CD4-positive, alpha-beta T cell treated with Interleukin-6 at 100 ng/mL for 8 hours (primary cell): Measurements from ENCODE around the gene FKBP2.

Source experiments
- DNase-seq: peaks from one replicate; pipeline ENCODE4 v3.0.0-alpha.2; 2020; ENCODE audit warnings: mixed read lengths, low spot score

The FKBP2 gene

GRCh38 chr11:64264371-64264852 lies 23.5 kb downstream of the FKBP2 start:
- DNase-seq: no peak

- no peak for DNase-seq
Observed at GRCh38 chr11:64265176-64266160, 24.6 kb downstream of the FKBP2 start.

GRCh38 chr11:64266339-64266738 lies 25.4 kb downstream of the FKBP2 start:
- DNase-seq: no peak

- no peak for DNase-seq
Observed at GRCh38 chr11:64267207-64267945, 26.5 kb downstream of the FKBP2 start.

GRCh38 chr11:64268025-64268892 lies 27.4 kb downstream of the FKBP2 start:
- no peak for DNase-seq

- peak; percentile 39 for DNase-seq
Observed at GRCh38 chr11:64268893-64269539, 28.1 kb downstream of the FKBP2 start.

- DNase-seq: peak; percentile 98
Observed at GRCh38 chr11:64269540-64270220, 28.8 kb downstream of the FKBP2 start.

GRCh38 chr11:64275031-64275800 lies 34.3 kb downstream of the FKBP2 start:
- DNase-seq: no peak

- DNase-seq: no peak
Observed at GRCh38 chr11:64275841-64276240, 34.9 kb downstream of the FKBP2 start.

GRCh38 chr11:64276653-64277431 lies 35.9 kb downstream of the FKBP2 start:
- no peak for DNase-seq

GRCh38 chr11:64278576-64279190 lies 37.8 kb downstream of the FKBP2 start:
- DNase-seq: no peak

GRCh38 chr11:64281957-64282770 lies 41.3 kb downstream of the FKBP2 start:
- DNase-seq: no peak

- DNase-seq: no peak
Observed at GRCh38 chr11:64283092-64283491, 42.2 kb downstream of the FKBP2 start.

GRCh38 chr11:64284048-64284961 lies 43.4 kb downstream of the FKBP2 start, which contains the start of gene BAD:
BAD (minus strand) TSS chr11:64284665; CDS start chr11:64284368, 297 bp downstream.
- peak; percentile 93 for DNase-seq

GRCh38 chr11:64284962-64285884 lies 44.3 kb downstream of the FKBP2 start, which contains the start of gene GPR137:
GPR137 (plus strand) TSS chr11:64285848; CDS start chr11:64286525, 677 bp downstream.
- peak; percentile 85 for DNase-seq
